ENCODE measurements around the gene TULP4. TPM values are rescaled to one million over a fixed set of nuclear protein-coding genes. Genes with fewer than 3 reads are reported as not detected.

Gene TULP4
- total and polyA plus RNA-seq, 2 donors (not counting 1 experiment from before 2014, with no cell fraction given) = 12.0 to 90.0 TPM

DNA sequence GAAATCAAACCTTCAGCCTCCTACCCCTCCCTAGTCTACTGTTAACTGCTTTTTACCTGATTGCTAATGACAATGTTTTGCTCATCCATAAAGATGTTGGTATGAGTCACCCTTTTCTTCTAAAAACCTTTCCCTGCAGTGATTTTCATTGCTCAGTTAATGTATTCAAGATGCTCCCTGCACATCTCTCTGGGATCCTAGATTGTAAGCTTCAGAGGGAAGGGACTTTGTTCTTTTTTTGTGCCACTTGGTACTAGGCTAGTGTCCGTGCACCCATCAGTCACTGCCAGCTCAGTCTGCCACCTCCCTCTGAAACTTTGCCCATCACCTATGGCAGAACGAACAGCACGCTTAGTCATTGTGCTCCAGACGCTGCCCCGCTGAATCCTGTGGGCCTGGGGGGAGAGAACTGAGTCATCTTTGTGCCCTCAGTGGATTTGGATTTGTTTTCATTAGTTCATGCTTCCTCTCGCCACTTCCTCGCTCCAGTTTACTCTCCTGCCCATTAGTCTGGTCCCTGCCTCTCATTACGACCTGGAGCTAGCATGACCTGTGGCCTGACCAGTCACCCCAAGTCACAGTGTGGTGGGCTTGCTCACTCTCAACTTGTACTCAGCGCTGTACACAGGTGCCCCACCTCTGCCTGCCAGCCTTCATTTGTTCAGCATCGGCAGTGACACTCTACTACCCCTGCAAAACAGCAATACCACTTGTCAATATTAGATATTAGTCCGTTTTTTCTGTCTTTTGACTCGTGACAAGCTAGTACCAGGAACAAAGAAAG is 169.6 kb downstream of the TULP4 start:
- Histone ChIP-seq H4K20me1 (ENCODE audit: control insufficient read depth, insufficient read depth, low read length, poor library complexity, severe bottlenecking) (no peaks in the 10 kb centered on the region), H3K27me3 (replicated peaks in 1 of 4; ENCODE audit: control extremely low read depth in 1 of 4, control insufficient read depth in 3 of 4, insufficient read depth in 4 of 4, low read length in 3 of 4) (no peaks in the 10 kb centered on the region), H3K9ac (ENCODE audit: low read length) (no peak overlapping the region), H3K4me2 (replicated peaks; ENCODE audit: low read depth, low read length, poor library complexity, severe bottlenecking) (no peak overlapping the region), H3K4me1 (ENCODE audit: control insufficient read depth in 2 of 2, insufficient read depth in 2 of 2, low read length in 2 of 2) (peaks cover 0 to 4% of the 10 kb centered on the region in 2 donors), H2AFZ (ENCODE audit: insufficient read depth, low read depth, low read length, poor library complexity, severe bottlenecking) (no peak overlapping the region), H3K36me3 (replicated peaks in 1 of 2; ENCODE audit: control extremely low read depth in 1 of 2, control insufficient read depth in 1 of 2, extremely low read depth in 1 of 2, insufficient read depth in 2 of 2, low read length in 1 of 2) (peaks cover 0 to 54% of the 10 kb centered on the region in 2 experiments), H3K9me3 (ENCODE audit: control extremely low read depth in 1 of 3, control insufficient read depth in 2 of 3, insufficient read depth in 1 of 3, low read length in 2 of 3) (peaks cover 0 to 2% (median 0%) of the 10 kb centered on the region in 3 donors), H3K4me3 (ENCODE audit: control extremely low read depth in 1 of 5, extremely low read depth in 1 of 5, insufficient read depth in 1 of 5, low read depth in 2 of 5, low read length in 4 of 5) (no peak overlapping the region), H3K79me2 (ENCODE audit: control insufficient read depth, insufficient read depth, low read length) (no peaks in the 10 kb centered on the region), H3K27ac (ENCODE audit: low read length in 2 of 2) (no peak overlapping the region)
- H3K27ac Mint-ChIP-seq = no peak overlapping the region
- intact Hi-C loops (cut with micrococcal nuclease) = no loop called here
- no peaks in the 10 kb centered on the region for H3K9me3 Mint-ChIP-seq (ENCODE audit: insufficient read depth)
- ChIA-PET POLR2A (no interaction called here), CTCF (interaction anchor here (1.7 kb wide), 1 partner anchor 260 kb away, joined by 4 read pairs; no protein-coding TSS in a partner anchor)
- no peaks in the 10 kb centered on the region for H3K27me3 Mint-ChIP-seq
- DNase-seq (no peak), ATAC-seq (ENCODE audit: low read depth) (no peak)
- peaks cover 5% of the 10 kb centered on the region for H3K4me1 Mint-ChIP-seq
- WGBS (ENCODE audit: insufficient coverage) = 86% methylated on average over 7 of the region's 12 CpGs
- TF ChIP-seq, protein P1, sequence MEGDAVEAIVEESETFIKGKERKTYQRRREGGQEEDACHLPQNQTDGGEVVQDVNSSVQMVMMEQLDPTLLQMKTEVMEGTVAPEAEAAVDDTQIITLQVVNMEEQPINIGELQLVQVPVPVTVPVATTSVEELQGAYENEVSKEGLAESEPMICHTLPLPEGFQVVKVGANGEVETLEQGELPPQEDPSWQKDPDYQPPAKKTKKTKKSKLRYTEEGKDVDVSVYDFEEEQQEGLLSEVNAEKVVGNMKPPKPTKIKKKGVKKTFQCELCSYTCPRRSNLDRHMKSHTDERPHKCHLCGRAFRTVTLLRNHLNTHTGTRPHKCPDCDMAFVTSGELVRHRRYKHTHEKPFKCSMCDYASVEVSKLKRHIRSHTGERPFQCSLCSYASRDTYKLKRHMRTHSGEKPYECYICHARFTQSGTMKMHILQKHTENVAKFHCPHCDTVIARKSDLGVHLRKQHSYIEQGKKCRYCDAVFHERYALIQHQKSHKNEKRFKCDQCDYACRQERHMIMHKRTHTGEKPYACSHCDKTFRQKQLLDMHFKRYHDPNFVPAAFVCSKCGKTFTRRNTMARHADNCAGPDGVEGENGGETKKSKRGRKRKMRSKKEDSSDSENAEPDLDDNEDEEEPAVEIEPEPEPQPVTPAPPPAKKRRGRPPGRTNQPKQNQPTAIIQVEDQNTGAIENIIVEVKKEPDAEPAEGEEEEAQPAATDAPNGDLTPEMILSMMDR (IDR thresholded peaks at IDR 0.05) = no peak
- TF ChIP-seq EZH2 (IDR thresholded peaks at IDR 0.05; ENCODE audit: borderline replicate concordance, insufficient read depth, low read depth, low read length, poor library complexity, severe bottlenecking) = no peak
- H3K4me3 Mint-ChIP-seq = no peak overlapping the region

DNA sequence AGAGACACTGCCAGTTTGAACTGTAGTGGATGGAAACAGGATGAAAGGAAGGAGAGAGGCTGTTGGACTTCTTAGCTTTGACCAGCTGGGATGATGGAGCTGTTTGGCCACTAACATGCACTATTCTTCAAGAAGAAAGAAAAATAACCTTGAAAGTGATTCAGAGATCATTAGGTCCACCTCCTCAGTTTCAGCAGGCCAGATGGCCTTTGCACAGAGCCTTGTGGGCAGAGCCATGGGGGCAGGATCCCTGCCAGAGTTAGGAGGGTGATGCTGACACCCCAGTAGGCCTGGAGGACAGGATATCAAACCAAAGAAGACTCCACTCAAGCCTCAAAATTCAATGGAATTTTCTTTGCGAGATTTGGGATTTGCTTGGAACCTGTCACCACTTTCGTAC is 173.2 kb downstream of the TULP4 start:
- H3K4me3 ChIP-seq (ENCODE audit: control extremely low read depth in 1 of 5, extremely low read depth in 1 of 5, insufficient read depth in 1 of 5, low read depth in 2 of 5, low read length in 4 of 5) = no peak overlapping the region
- H3K9ac ChIP-seq (ENCODE audit: low read length) = no peak overlapping the region
- Mint-ChIP-seq H3K27ac (no peak overlapping the region), H3K9me3 (ENCODE audit: insufficient read depth) (no peaks in the 10 kb centered on the region), H3K27me3 (no peaks in the 10 kb centered on the region), H3K4me3 (no peak overlapping the region), H3K4me1 (peaks cover 5% of the 10 kb centered on the region)
- no peak for DNase-seq
- CTCF ChIA-PET = no interaction called here
- POLR2A ChIA-PET = no interaction called here
- ATAC-seq (ENCODE audit: low read depth) = no peak
- H3K4me2 ChIP-seq (replicated peaks; ENCODE audit: low read depth, low read length, poor library complexity, severe bottlenecking) = no peak overlapping the region
- no CpG with 5 or more reads among the region's 2 CpGs for WGBS (ENCODE audit: insufficient coverage)
- H3K27me3 ChIP-seq (replicated peaks in 1 of 4; ENCODE audit: control extremely low read depth in 1 of 4, control insufficient read depth in 3 of 4, insufficient read depth in 4 of 4, low read length in 3 of 4) = no peaks in the 10 kb centered on the region
- TF ChIP-seq, protein P1 (IDR thresholded peaks at IDR 0.05) = no peak
- TF ChIP-seq EZH2 (IDR thresholded peaks at IDR 0.05; ENCODE audit: borderline replicate concordance, insufficient read depth, low read depth, low read length, poor library complexity, severe bottlenecking) = no peak
- peaks cover 0 to 4% of the 10 kb centered on the region in 2 donors for H3K4me1 ChIP-seq (ENCODE audit: control insufficient read depth in 2 of 2, insufficient read depth in 2 of 2, low read length in 2 of 2)
- no peaks in the 10 kb centered on the region for H4K20me1 ChIP-seq (ENCODE audit: control insufficient read depth, insufficient read depth, low read length, poor library complexity, severe bottlenecking)
- intact Hi-C loops (cut with micrococcal nuclease) = no loop called here
- H2AFZ ChIP-seq (ENCODE audit: insufficient read depth, low read depth, low read length, poor library complexity, severe bottlenecking) = no peak overlapping the region
- peaks cover 0 to 2% (median 0%) of the 10 kb centered on the region in 3 donors for H3K9me3 ChIP-seq (ENCODE audit: control extremely low read depth in 1 of 3, control insufficient read depth in 2 of 3, insufficient read depth in 1 of 3, low read length in 2 of 3)
- peaks cover 0 to 42% of the 10 kb centered on the region in 2 experiments for H3K36me3 ChIP-seq (replicated peaks in 1 of 2; ENCODE audit: control extremely low read depth in 1 of 2, control insufficient read depth in 1 of 2, extremely low read depth in 1 of 2, insufficient read depth in 2 of 2, low read length in 1 of 2)
- no peak overlapping the region for H3K27ac ChIP-seq (ENCODE audit: low read length in 2 of 2)
- H3K79me2 ChIP-seq (ENCODE audit: control insufficient read depth, insufficient read depth, low read length) = no peaks in the 10 kb centered on the region
